Measurements from ENCODE around the gene ANO5.
"Not testable (repeated sequence)": the region's sequence is repeated elsewhere in the genome, so short reads cannot be mapped to it uniquely, and the experiment has no call there.

Gene ANO5

DNA sequence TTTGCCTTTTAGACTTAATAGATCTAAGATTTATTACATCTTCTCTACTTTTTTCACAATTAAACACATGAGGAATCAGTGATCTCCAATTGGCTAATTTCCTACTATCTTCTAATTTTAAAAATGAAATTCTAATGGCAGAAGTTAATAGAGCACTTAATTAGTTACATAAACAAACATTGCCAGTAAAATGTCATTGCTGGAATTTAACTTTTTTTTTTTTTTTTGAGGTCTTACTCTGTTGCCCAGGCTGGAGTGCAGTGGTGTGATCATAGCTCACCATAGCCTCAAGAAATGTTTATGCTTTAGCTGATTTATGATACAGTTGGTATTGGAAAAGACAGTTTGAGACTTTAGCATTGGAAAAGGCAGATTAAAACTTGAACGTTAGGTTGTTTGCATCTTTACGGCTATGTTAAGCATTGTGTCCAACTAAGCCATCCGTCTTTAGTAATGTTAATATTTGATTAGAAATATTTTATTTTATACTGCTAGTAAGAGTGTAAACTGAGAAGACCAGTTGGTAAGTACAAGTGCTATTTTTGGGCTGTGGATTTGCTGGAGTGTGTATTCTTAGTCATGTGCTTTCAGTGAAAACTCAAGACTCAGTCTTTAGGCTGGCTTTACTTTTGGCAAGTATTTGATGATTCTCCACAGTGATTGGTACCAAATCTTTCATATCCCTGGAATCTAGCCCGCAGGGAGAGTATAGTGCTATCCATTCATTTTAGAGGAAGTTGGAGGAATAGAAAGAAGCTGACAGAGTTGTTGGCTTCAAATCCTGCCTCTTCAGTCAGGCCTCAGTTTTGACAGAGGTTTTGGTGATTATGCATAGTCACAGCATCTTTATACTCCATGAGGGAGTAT is 4.5 kb downstream of the ANO5 start:
- DNase-seq (ENCODE audit: low read depth in 2 of 2), result no peak

- DNase-seq (ENCODE audit: low read depth in 2 of 2), result no peak
Observed at GRCh38 chr11:22199243-22199642, 6.4 kb downstream of the ANO5 start.

DNA sequence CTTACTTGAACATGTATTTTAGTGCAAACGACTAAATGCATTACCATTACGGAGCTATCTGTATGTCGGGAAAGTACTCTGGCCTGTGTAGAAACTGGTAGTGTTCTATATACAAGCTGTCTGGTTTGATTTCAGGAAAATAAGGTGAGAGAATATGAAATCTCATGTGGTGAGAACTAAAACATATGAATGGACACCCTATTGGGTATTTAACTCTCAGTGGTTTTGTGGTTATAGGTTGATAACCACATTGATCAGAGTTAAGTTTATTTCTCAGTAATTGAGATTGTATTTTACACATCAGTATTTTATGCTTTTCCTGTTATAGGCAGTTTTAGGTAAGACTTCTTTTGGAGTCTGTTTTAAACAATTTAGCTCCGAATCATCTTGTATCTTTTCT is 10.4 kb downstream of the ANO5 start:
- DNase-seq (ENCODE audit: low read depth in 2 of 2), result no peak

DNA sequence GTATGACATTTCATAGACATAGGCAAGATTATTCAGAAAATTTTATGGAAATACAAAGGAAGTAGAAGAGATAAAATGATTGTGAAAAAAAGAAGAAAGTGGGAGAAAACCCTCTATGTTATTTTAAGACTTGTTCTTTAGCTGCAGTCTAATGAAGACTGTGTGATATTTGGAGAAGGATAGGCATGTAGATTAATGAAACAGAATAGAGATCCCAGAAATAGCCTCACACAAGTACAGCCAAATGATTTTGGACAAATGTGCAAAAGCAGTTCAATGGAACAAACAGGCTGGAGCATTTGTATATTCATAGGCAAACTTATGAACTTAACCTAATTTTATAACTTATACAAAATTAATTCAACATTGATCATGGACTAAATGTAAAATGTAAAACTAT is 14.3 kb downstream of the ANO5 start:
- no peak for DNase-seq (ENCODE audit: low read depth in 2 of 2)

GRCh38 chr11:22208151-22208858 is 15.4 kb downstream of the ANO5 start:
- DNase-seq (ENCODE audit: low read depth in 2 of 2), result no peak

GRCh38 chr11:22216940-22217339 is 24.1 kb downstream of the ANO5 start:
- no peak for DNase-seq (ENCODE audit: low read depth in 2 of 2)

DNA sequence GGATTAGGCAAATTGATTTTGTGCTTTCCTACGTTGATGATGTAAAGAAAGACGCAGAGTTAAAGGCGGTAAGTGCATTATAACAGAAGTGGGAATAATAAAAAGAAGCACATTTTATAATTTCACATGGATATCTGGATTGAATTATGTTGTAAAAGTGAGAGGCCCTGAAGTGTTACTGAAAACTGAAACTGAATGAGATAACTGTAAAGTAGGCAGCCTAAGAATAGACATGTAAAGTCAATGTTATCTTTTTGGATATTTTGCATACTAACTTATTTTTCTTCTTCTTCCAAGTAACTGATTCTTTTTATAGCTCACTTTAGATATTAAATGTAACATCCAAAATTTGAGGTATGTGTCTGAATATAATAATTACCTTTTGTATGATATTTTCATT is 28.3 kb downstream of the ANO5 start:
- no peak for DNase-seq (ENCODE audit: low read depth in 2 of 2)

GRCh38 chr11:22225190-22225589 is 32.3 kb downstream of the ANO5 start:
- DNase-seq (ENCODE audit: low read depth in 2 of 2), result no peak

- DNase-seq (ENCODE audit: low read depth in 2 of 2), result no peak
Observed at GRCh38 chr11:22234743-22235142, 41.9 kb downstream of the ANO5 start.

GRCh38 chr11:22244986-22245592 is 52.2 kb downstream of the ANO5 start:
- DNase-seq (ENCODE audit: low read depth in 2 of 2), result no peak

DNA sequence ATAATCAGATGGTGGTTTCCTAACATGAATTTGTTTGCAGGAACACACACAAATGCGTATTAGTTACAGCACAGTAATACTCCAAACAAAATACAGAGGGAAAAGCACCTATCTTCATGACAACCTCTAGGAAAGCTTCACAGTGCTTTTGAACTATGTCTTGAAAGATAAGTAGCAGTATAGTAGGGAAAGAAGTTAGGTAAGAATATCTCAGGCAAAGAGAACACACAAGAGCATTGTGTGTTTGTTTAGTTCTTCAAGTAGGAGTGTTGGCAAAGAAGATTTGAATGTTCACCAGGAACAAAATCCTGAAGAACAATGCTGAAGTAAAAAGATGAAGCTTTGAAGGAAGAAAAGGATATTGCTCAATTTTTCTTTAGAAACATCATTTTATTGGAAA is 54.1 kb downstream of the ANO5 start:
- DNase-seq (ENCODE audit: low read depth in 2 of 2), result no peak

- no peak for DNase-seq (ENCODE audit: low read depth in 2 of 2)
Observed at GRCh38 chr11:22249871-22250270, 57.0 kb downstream of the ANO5 start.

GRCh38 chr11:22256876-22257275 is 64.0 kb downstream of the ANO5 start:
- DNase-seq (ENCODE audit: low read depth in 2 of 2), result no peak

DNA sequence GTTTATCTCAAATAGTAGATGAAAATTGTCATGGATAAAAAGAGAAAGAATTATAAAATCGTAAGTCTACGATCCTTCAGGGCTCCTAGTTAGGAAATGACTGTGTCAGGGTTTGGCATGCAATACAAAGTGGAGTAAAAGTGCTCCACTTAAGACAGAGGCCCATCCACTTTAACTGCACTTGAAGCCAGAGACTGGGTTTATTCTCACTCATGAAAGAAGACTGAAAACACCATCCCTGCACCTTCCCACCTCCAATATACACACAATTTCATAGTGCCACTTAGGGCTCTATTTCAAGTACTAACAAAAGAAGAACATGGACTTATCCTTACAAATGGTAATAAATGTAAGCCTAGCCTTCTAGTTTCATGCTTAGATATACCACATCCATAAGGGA is 70.7 kb downstream of the ANO5 start:
- no peak for DNase-seq (ENCODE audit: low read depth in 2 of 2)

- not testable (repeated sequence) for DNase-seq (ENCODE audit: low read depth in 2 of 2)
Observed at GRCh38 chr11:22268983-22269624, 76.2 kb downstream of the ANO5 start.

- no peak for DNase-seq (ENCODE audit: low read depth in 2 of 2)
Observed at GRCh38 chr11:22273781-22274180, 80.9 kb downstream of the ANO5 start.

- DNase-seq (ENCODE audit: low read depth in 2 of 2), result no peak
Observed at GRCh38 chr11:22275600-22275999, 82.7 kb downstream of the ANO5 start.

DNA sequence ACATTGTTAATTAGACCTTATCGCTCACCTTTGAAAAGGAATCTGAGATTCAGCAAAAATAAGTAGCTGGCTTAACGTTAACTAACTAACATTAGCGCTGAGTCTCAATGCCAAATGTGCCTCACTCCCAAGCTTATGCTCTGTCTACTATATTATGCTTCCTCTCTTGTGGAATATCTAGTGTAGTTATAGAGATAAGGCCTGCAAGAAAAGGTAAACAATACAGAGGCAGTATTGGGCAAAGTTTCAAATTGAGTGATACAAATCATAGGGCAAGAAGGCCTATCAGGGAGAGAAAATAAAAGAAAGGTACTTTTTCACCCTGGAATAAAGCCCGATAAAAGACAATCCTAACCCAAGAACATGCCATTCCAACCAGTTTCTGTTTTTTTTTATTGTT is 83.7 kb downstream of the ANO5 start:
- DNase-seq (ENCODE audit: low read depth in 2 of 2), result no peak

- DNase-seq (ENCODE audit: low read depth in 2 of 2), result not testable (repeated sequence)
Observed at GRCh38 chr11:22284991-22285390, 92.1 kb downstream of the ANO5 start.

DNA sequence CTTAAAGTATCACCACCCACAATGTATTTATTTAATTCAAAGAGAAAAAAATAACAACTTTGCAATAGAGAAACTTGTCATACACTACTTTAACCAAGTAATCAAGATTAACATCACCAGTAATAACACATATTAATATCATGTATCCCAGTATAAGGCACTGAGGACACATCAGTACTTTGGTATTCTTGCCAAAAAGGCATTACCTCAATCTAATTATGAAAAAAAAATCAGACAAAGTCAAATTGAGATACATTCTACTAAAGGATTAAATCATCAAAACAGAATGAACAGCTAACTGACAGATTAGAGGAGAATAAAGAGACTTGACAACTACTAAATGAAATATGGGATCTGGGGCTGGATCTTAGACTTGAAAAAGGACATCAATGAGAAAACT is 109.5 kb downstream of the ANO5 start:
- no peak for DNase-seq (ENCODE audit: low read depth in 2 of 2)

GRCh38 chr11:22304337-22304961 is 111.6 kb downstream of the ANO5 start:
- no peak for DNase-seq (ENCODE audit: low read depth in 2 of 2)

- no peak for DNase-seq (ENCODE audit: low read depth in 2 of 2)
Observed at GRCh38 chr11:22317656-22318055, 124.8 kb downstream of the ANO5 start.

All from stimulated activated CD8-positive, alpha-beta memory T cell treated with anti-CD3 and anti-CD28 coated beads, Interleukin-2, amount 100 ng/mL, for 1 hour (primary cell).